SU-DHL-6 (cell line): ENCODE results near the gene COL17A1.

Experiments used
- CTCF ChIP-seq: fragments of 200-600 bp; sonication (generic); IDR thresholded peaks from one replicate; pipeline ENCODE4 v1.5.1; 2017; ENCODE audit warnings: antibody characterized with exemption, mild to moderate bottlenecking, low read length, moderate library complexity; ENCODE audit not compliant: insufficient read depth, poor library complexity, severe bottlenecking
- EZH2phosphoT487 ChIP-seq: fragments of 200-600 bp; sonication (generic), shearing (Covaris generic); conservative IDR thresholded peaks from 2 replicates; pipeline ENCODE4 v1.6.1; 2018; ENCODE audit warnings: mild to moderate bottlenecking, antibody characterized with exemption, low read length, moderate library complexity, mixed read lengths

GRCh38 chr10:104120903-104121484, 35.3 kb upstream of the COL17A1 start:
- TF ChIP-seq CTCF (no peak), EZH2phosphoT487 (no peak)
